ENCODE results near the gene PRKAG2. TPM values are rescaled to one million over a fixed set of nuclear protein-coding genes. Genes with fewer than 3 reads are reported as not detected.

Gene PRKAG2
- polyA plus RNA-seq, 1 of the 3 experiments (the other 2 are of a cell fraction) = 51.6 TPM

GRCh38 chr7:151786936-151787335, 90.0 kb downstream of the PRKAG2 start (continued):
- TF ChIP-seq ZBTB33 (IDR thresholded peaks at IDR 0.05; ENCODE audit: borderline replicate concordance, low read depth) (no peak), RFX5 (IDR thresholded peaks at IDR 0.05; ENCODE audit: low read length) (no peak), RAD21 (IDR thresholded peaks at IDR 0.05; ENCODE audit: low read length) (no peak), GATA2 (CRISPR knock-in tag; IDR thresholded peaks at IDR 0.05) (no peak), TCF12 (IDR thresholded peaks at IDR 0.05) (no peak), GABPA (IDR thresholded peaks at IDR 0.05; ENCODE audit: low read depth) (no peak), NRF1 (IDR thresholded peaks at IDR 0.05; ENCODE audit: low read depth, low read length) (no peak), TAF1 (IDR thresholded peaks at IDR 0.05; ENCODE audit: borderline replicate concordance, low read depth, low read length) (no peak)

GRCh38 chr7:151786241-151786640, 90.7 kb downstream of the PRKAG2 start:
- H3K79me2 ChIP-seq (ENCODE audit: insufficient read depth) = no peaks in the 10 kb centered on the region
- no peak for DNase-seq
- no peak overlapping the region for H3K27ac ChIP-seq (ENCODE audit: low read depth in 2 of 2, low read length in 1 of 2)
- POLR2A ChIA-PET = no interaction called here
- 80% methylated on average over 19 of the region's 19 CpGs for WGBS (ENCODE audit: low lambda C conversion rate)
- no peaks in the 10 kb centered on the region for H3K9me3 ChIP-seq
- peaks cover 0 to 12% of the 10 kb centered on the region in 2 experiments; a peak in 1 of 4 replicates for H3K4me1 ChIP-seq (ENCODE audit: control insufficient read depth in 1 of 2, insufficient read depth in 2 of 2, low read depth in 1 of 2, low read length in 1 of 2)
- CTCF ChIA-PET = interaction anchor here (0.6 to 17.6 kb wide), 4 partner anchors 20 to 216 kb away, joined by 3 to 333 read pairs (median 222); no protein-coding TSS in a partner anchor
- no peak overlapping the region for H3K4me3 ChIP-seq (ENCODE audit: low read depth in 2 of 2, low read length in 1 of 2)
- H2AFZ ChIP-seq (ENCODE audit: low read depth) = no peak overlapping the region
- H3K9ac ChIP-seq = no peak overlapping the region
- H4K20me1 ChIP-seq (ENCODE audit: insufficient read depth) = no peaks in the 10 kb centered on the region
- no peaks in the 10 kb centered on the region for H3K9me2 ChIP-seq
- no peak overlapping the region for H3K4me2 ChIP-seq
- H3F3A ChIP-seq (replicated peaks; ENCODE audit: insufficient read depth) = no peaks in the 10 kb centered on the region
- TF ChIP-seq, protein P1, sequence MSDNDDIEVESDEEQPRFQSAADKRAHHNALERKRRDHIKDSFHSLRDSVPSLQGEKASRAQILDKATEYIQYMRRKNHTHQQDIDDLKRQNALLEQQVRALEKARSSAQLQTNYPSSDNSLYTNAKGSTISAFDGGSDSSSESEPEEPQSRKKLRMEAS (IDR thresholded peaks at IDR 0.05; ENCODE audit: low read depth) = no peak
- TF ChIP-seq RAD21 (IDR thresholded peaks at IDR 0.05; ENCODE audit: low read length) (no peak), FOSL2 (IDR thresholded peaks at IDR 0.05; ENCODE audit: borderline replicate concordance, low read depth) (no peak), POLR2AphosphoS5 (IDR thresholded peaks at IDR 0.05; ENCODE audit: low read depth, low read length) (no peak)
- TF ChIP-seq, protein P2, sequence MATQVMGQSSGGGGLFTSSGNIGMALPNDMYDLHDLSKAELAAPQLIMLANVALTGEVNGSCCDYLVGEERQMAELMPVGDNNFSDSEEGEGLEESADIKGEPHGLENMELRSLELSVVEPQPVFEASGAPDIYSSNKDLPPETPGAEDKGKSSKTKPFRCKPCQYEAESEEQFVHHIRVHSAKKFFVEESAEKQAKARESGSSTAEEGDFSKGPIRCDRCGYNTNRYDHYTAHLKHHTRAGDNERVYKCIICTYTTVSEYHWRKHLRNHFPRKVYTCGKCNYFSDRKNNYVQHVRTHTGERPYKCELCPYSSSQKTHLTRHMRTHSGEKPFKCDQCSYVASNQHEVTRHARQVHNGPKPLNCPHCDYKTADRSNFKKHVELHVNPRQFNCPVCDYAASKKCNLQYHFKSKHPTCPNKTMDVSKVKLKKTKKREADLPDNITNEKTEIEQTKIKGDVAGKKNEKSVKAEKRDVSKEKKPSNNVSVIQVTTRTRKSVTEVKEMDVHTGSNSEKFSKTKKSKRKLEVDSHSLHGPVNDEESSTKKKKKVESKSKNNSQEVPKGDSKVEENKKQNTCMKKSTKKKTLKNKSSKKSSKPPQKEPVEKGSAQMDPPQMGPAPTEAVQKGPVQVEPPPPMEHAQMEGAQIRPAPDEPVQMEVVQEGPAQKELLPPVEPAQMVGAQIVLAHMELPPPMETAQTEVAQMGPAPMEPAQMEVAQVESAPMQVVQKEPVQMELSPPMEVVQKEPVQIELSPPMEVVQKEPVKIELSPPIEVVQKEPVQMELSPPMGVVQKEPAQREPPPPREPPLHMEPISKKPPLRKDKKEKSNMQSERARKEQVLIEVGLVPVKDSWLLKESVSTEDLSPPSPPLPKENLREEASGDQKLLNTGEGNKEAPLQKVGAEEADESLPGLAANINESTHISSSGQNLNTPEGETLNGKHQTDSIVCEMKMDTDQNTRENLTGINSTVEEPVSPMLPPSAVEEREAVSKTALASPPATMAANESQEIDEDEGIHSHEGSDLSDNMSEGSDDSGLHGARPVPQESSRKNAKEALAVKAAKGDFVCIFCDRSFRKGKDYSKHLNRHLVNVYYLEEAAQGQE (IDR thresholded peaks at IDR 0.05; ENCODE audit: low read depth, low read length) = no peak
- H3K36me3 ChIP-seq (replicated peaks in 1 of 2; ENCODE audit: control insufficient read depth in 1 of 2, insufficient read depth in 2 of 2, low read length in 1 of 2) = no peaks in the 10 kb centered on the region
- peaks cover 10% of the 10 kb centered on the region; the same call in 1 of the 2 replicates for H3K27me3 ChIP-seq (ENCODE audit: insufficient read depth)
